Stimulated activated naive B cell treated with anti-CD40 and anti-IgM and Interleukin-4, amounts not matched to agents 10 μg/mL and 1 μg/mL and 100 μg/mL, for 72 hours (primary cell): ENCODE measurements around the gene TFF3.
"Not testable (repeated sequence)": the region's sequence is repeated elsewhere in the genome, so short reads cannot be mapped to it uniquely, and the experiment has no call there.

ENCODE experiments used
- ATAC-seq, 2 donors: fragments of 150-1000 bp; cut with Tn5 transposase; replicated peaks; 2 replicates each; pipeline ENCODE4 v1.10.0; 2021; ENCODE audit warnings: moderate library complexity in 1 of 2
- DNase-seq: peaks from one replicate; pipeline ENCODE4 v3.0.0; 2021
- H3K27ac Mint-ChIP-seq: one replicate; pipeline ENCODE4 v1.8.0; 2022; ENCODE audit warnings: mild to moderate bottlenecking, mixed read lengths
- H3K27me3 Mint-ChIP-seq, 2 donors: one replicate each; pipeline ENCODE4 v1.8.0; 2022; ENCODE audit warnings: mixed read lengths in 2 of 2
- H3K36me3 Mint-ChIP-seq, 2 donors: one replicate each; pipeline ENCODE4 v1.8.0; 2022; ENCODE audit warnings: mixed read lengths in 2 of 2, mild to moderate bottlenecking in 1 of 2
- H3K4me1 Mint-ChIP-seq, 2 donors: one replicate each; pipeline ENCODE4 v1.8.0; 2022; ENCODE audit warnings: mixed read lengths in 2 of 2, mild to moderate bottlenecking in 1 of 2
- H3K4me3 Mint-ChIP-seq, 2 donors: one replicate each; pipeline ENCODE4 v1.8.0; 2022; ENCODE audit warnings: mild to moderate bottlenecking in 2 of 2, mixed read lengths in 2 of 2, moderate library complexity in 1 of 2
- H3K9me3 Mint-ChIP-seq, 2 donors: one replicate each; pipeline ENCODE4 v1.8.0; 2022; ENCODE audit warnings: mixed read lengths in 2 of 2, mild to moderate bottlenecking in 1 of 2

TFF3 gene

GRCh38 chr21:42300045-42300583, 15.1 kb downstream of the TFF3 start:
- H3K27ac Mint-ChIP-seq = no peak overlapping the region
- no peaks in the 10 kb centered on the region for H3K9me3 Mint-ChIP-seq
- H3K4me1 Mint-ChIP-seq = peaks cover 0 to 2% of the 10 kb centered on the region in 2 donors
- peaks cover 12 to 15% of the 10 kb centered on the region in 2 donors for H3K36me3 Mint-ChIP-seq
- H3K27me3 Mint-ChIP-seq = no peaks in the 10 kb centered on the region
- no peak for DNase-seq
- no peak overlapping the region for H3K4me3 Mint-ChIP-seq
- no peak for ATAC-seq

- Mint-ChIP-seq H3K27ac (no peak overlapping the region), H3K4me1 (peaks cover 0 to 2% of the 10 kb centered on the region in 2 donors), H3K4me3 (no peak overlapping the region), H3K9me3 (no peaks in the 10 kb centered on the region), H3K27me3 (no peaks in the 10 kb centered on the region), H3K36me3 (peaks cover 12 to 19% of the 10 kb centered on the region in 2 donors)
- no peak for DNase-seq
- no peak for ATAC-seq
These were observed 15.7 kb downstream of the TFF3 start for GRCh38 chr21:42299324-42300044.

- DNase-seq (no peak), ATAC-seq (no peak)
- Mint-ChIP-seq H3K27me3 (no peaks in the 10 kb centered on the region), H3K36me3 (peaks cover 16 to 20% of the 10 kb centered on the region in 2 donors), H3K4me3 (no peak overlapping the region), H3K9me3 (no peaks in the 10 kb centered on the region), H3K4me1 (peaks cover 0 to 2% of the 10 kb centered on the region in 2 donors), H3K27ac (no peak overlapping the region)
These were observed 16.6 kb downstream of the TFF3 start for GRCh38 chr21:42298657-42299056.

- Mint-ChIP-seq H3K27me3 (no peaks in the 10 kb centered on the region), H3K36me3 (peaks cover 16 to 20% of the 10 kb centered on the region in 2 donors), H3K4me1 (peaks cover 0 to 2% of the 10 kb centered on the region in 2 donors), H3K4me3 (no peak overlapping the region), H3K9me3 (no peaks in the 10 kb centered on the region), H3K27ac (no peak overlapping the region)
- no peak for ATAC-seq
- DNase-seq = no peak
These were observed 17.0 kb downstream of the TFF3 start for GRCh38 chr21:42298237-42298636.

- Mint-ChIP-seq H3K27ac (no peak overlapping the region), H3K4me1 (peaks cover 0 to 2% of the 10 kb centered on the region in 2 donors), H3K36me3 (peaks cover 16 to 20% of the 10 kb centered on the region in 2 donors), H3K4me3 (no peak overlapping the region), H3K27me3 (no peaks in the 10 kb centered on the region), H3K9me3 (no peaks in the 10 kb centered on the region)
- DNase-seq (no peak), ATAC-seq (no peak)
These were observed 17.8 kb downstream of the TFF3 start for GRCh38 chr21:42297377-42297776.

GRCh38 chr21:42296501-42296900, 18.7 kb downstream of the TFF3 start:
- Mint-ChIP-seq H3K4me1 (peaks cover 0 to 2% of the 10 kb centered on the region in 2 donors), H3K4me3 (no peak overlapping the region), H3K36me3 (peaks cover 16 to 20% of the 10 kb centered on the region in 2 donors), H3K27me3 (no peaks in the 10 kb centered on the region), H3K27ac (no peak overlapping the region), H3K9me3 (no peaks in the 10 kb centered on the region)
- ATAC-seq = no peak
- no peak for DNase-seq

GRCh38 chr21:42295845-42296244, 19.4 kb downstream of the TFF3 start:
- peaks cover 16 to 23% of the 10 kb centered on the region in 2 donors for H3K36me3 Mint-ChIP-seq
- H3K4me3 Mint-ChIP-seq = no peak overlapping the region
- H3K27ac Mint-ChIP-seq = no peak overlapping the region
- no peaks in the 10 kb centered on the region for H3K9me3 Mint-ChIP-seq
- ATAC-seq = no peak
- no peak for DNase-seq
- H3K4me1 Mint-ChIP-seq = peaks cover 0 to 2% of the 10 kb centered on the region in 2 donors
- H3K27me3 Mint-ChIP-seq = no peaks in the 10 kb centered on the region

GRCh38 chr21:42294273-42294880, 20.8 kb downstream of the TFF3 start:
- ATAC-seq (no peak), DNase-seq (no peak)
- H3K9me3 Mint-ChIP-seq = no peaks in the 10 kb centered on the region
- peaks cover 16 to 24% of the 10 kb centered on the region in 2 donors for H3K36me3 Mint-ChIP-seq
- no peak overlapping the region for H3K27ac Mint-ChIP-seq
- no peaks in the 10 kb centered on the region for H3K27me3 Mint-ChIP-seq
- H3K4me1 Mint-ChIP-seq = no peaks in the 10 kb centered on the region
- H3K4me3 Mint-ChIP-seq = no peak overlapping the region

- H3K4me3 Mint-ChIP-seq = no peak overlapping the region
These were observed 21.4 kb downstream of the TFF3 start for GRCh38 chr21:42293649-42294272.

GRCh38 chr21:42292563-42293142, 22.6 kb downstream of the TFF3 start:
- not testable (repeated sequence) for H3K9me3 Mint-ChIP-seq, H3K4me1 Mint-ChIP-seq, ATAC-seq, DNase-seq, H3K4me3 Mint-ChIP-seq, H3K27me3 Mint-ChIP-seq, H3K27ac Mint-ChIP-seq
- H3K36me3 Mint-ChIP-seq = peaks cover 25 to 41% of the 10 kb centered on the region in 2 donors

More at GRCh38 chr21:42293649-42294272, 21.4 kb downstream of the TFF3 start:
- H3K4me1 Mint-ChIP-seq = no peaks in the 10 kb centered on the region
- DNase-seq = no peak
- no peak overlapping the region for H3K27ac Mint-ChIP-seq
- peaks cover 1 to 4% of the 10 kb centered on the region in 2 donors for H3K9me3 Mint-ChIP-seq
- H3K36me3 Mint-ChIP-seq = peaks cover 19 to 30% of the 10 kb centered on the region in 2 donors
- no peak for ATAC-seq
- H3K27me3 Mint-ChIP-seq = no peaks in the 10 kb centered on the region

- no peak overlapping the region for H3K4me3 Mint-ChIP-seq
- H3K27ac Mint-ChIP-seq = no peak overlapping the region
- DNase-seq (no peak), ATAC-seq (peak in 1 of 2 donors; percentile 45)
- no peaks in the 10 kb centered on the region for H3K27me3 Mint-ChIP-seq
- H3K9me3 Mint-ChIP-seq = peaks cover 3 to 9% of the 10 kb centered on the region in 2 donors
- H3K4me1 Mint-ChIP-seq = peaks cover 11 to 13% of the 10 kb centered on the region in 2 donors
- peaks cover 26 to 42% of the 10 kb centered on the region in 2 donors for H3K36me3 Mint-ChIP-seq
These were observed 23.3 kb downstream of the TFF3 start for GRCh38 chr21:42291751-42292562.

- H3K4me3 Mint-ChIP-seq = no peak overlapping the region
- peaks cover 19 to 21% of the 10 kb centered on the region in 2 donors for H3K4me1 Mint-ChIP-seq
- peaks cover 32 to 47% of the 10 kb centered on the region in 2 donors for H3K36me3 Mint-ChIP-seq
- DNase-seq (no peak), ATAC-seq (no peak)
- H3K9me3 Mint-ChIP-seq = peaks cover 3 to 9% of the 10 kb centered on the region in 2 donors
- no peaks in the 10 kb centered on the region for H3K27me3 Mint-ChIP-seq
- H3K27ac Mint-ChIP-seq = no peak overlapping the region
These were observed 24.0 kb downstream of the TFF3 start for GRCh38 chr21:42291003-42291750.

GRCh38 chr21:42290505-42290904, 24.7 kb downstream of the TFF3 start:
- Mint-ChIP-seq H3K36me3 (peaks cover 25 to 40% of the 10 kb centered on the region in 2 donors), H3K27ac (no peak overlapping the region), H3K27me3 (no peaks in the 10 kb centered on the region), H3K4me3 (no peak overlapping the region), H3K9me3 (peaks cover 3 to 9% of the 10 kb centered on the region in 2 donors), H3K4me1 (peaks cover 25 to 28% of the 10 kb centered on the region in 2 donors)
- DNase-seq (no peak), ATAC-seq (no peak)
